IMR-90 (cell line): ENCODE measurements around the gene C16orf96. TPM values are rescaled to one million over a fixed set of nuclear protein-coding genes. Genes with fewer than 3 reads are reported as not detected.

Experiments used
- ATAC-seq: fragments of 200-7000 bp; cut with Tn5 transposase; 2 replicates; pipeline ENCODE4 v1.9.1; 2020; ENCODE audit warnings: low read depth, mild to moderate bottlenecking, moderate library complexity
- BruUV-seq: library from RNA; stranded (reverse); fragments of 400-500 nt; replicated peaks from 2 replicates; lab custom pipeline; 2021; lab: Mats Ljungman, UMichigan
- CTCF ChIA-PET: fragments of 300-600 bp; formaldehyde crosslinking; extraction: SDS; loops from one replicate; lab custom pipeline; 2021; ENCODE audit warnings: antibody characterized with exemption; lab: Yijun Ruan, JAX
- POLR2A ChIA-PET: fragments of 300-600 bp; sonication (Branson Sonifier 250); formaldehyde crosslinking; loops from one replicate; lab custom pipeline; 2022; ENCODE audit warnings: antibody characterized with exemption; ENCODE audit not compliant: unreplicated experiment; lab: Charles Lee
- DNase-seq: peaks from one replicate; pipeline ENCODE4 v3.0.0; 2013
- H2AFZ ChIP-seq: replicated peaks from 2 replicates; pipeline ENCODE3; 2013; ENCODE audit warnings: low read length, mild to moderate bottlenecking; ENCODE audit not compliant: poor library complexity
- H2AK5ac ChIP-seq: 2 replicates; pipeline ENCODE4 v1.6.1; 2013; ENCODE audit warnings: low read depth, low read length, inconsistent platforms
- H2AK9ac ChIP-seq: replicated peaks from 2 replicates; pipeline ENCODE3; 2013; ENCODE audit warnings: mild to moderate bottlenecking, low read depth, low read length, moderate library complexity; ENCODE audit not compliant: poor library complexity
- H2BK120ac ChIP-seq: 2 replicates; pipeline ENCODE4 v1.6.1; 2013; ENCODE audit warnings: low read depth, low read length, inconsistent platforms
- H2BK15ac ChIP-seq: 3 replicates; pipeline ENCODE4 v1.6.1; 2013; ENCODE audit warnings: low read depth, low read length, inconsistent platforms
- H2BK20ac ChIP-seq: 2 replicates; pipeline ENCODE4 v1.6.1; 2013; ENCODE audit warnings: low read depth, mild to moderate bottlenecking, inconsistent platforms, low read length, moderate library complexity
- H2BK5ac ChIP-seq: 2 replicates; pipeline ENCODE4 v1.6.1; 2013; ENCODE audit warnings: mild to moderate bottlenecking, low read depth, low read length, inconsistent platforms; ENCODE audit not compliant: poor library complexity, severe bottlenecking
- H3K14ac ChIP-seq: replicated peaks from 2 replicates; pipeline ENCODE4 v1.6.1; 2013; ENCODE audit warnings: low read depth, low read length, inconsistent platforms
- H3K18ac ChIP-seq: 2 replicates; pipeline ENCODE4 v1.6.1; 2013; ENCODE audit warnings: low read depth, low read length, control low read depth
- H3K23ac ChIP-seq: 2 replicates; pipeline ENCODE4 v1.6.1; 2013; ENCODE audit warnings: low read depth, low read length, inconsistent platforms
- H3K27ac ChIP-seq: 2 replicates; pipeline ENCODE4 v1.5.1; 2013; ENCODE audit warnings: mild to moderate bottlenecking, control low read depth, low read length; ENCODE audit not compliant: insufficient read depth
- H3K27me3 ChIP-seq: 2 replicates; pipeline ENCODE4 v1.6.1; 2013; ENCODE audit warnings: low read length; ENCODE audit not compliant: control insufficient read depth, insufficient read depth
- H3K36me3 ChIP-seq: 2 replicates; pipeline ENCODE4 v1.6.1; 2013; ENCODE audit warnings: low read length, mixed read lengths; ENCODE audit not compliant: control insufficient read depth, insufficient read depth
- H3K4ac ChIP-seq: 2 replicates; pipeline ENCODE4 v1.6.1; 2013; ENCODE audit warnings: low read depth, low read length, inconsistent platforms
- H3K4me1 ChIP-seq: 2 replicates; pipeline ENCODE4 v1.6.1; 2013; ENCODE audit warnings: low read length, mixed read lengths; ENCODE audit not compliant: control insufficient read depth, insufficient read depth
- H3K4me2 ChIP-seq: 2 replicates; pipeline ENCODE4 v1.6.1; 2013; ENCODE audit warnings: low read depth, mild to moderate bottlenecking, control low read depth, low read length, moderate library complexity
- H3K4me3 ChIP-seq: 2 replicates; pipeline ENCODE4 v1.5.1; 2013; ENCODE audit warnings: low read depth, mild to moderate bottlenecking, control low read depth, low read length, moderate library complexity; ENCODE audit not compliant: insufficient read depth
- H3K56ac ChIP-seq: 2 replicates; pipeline ENCODE4 v1.6.1; 2013; ENCODE audit warnings: low read length, inconsistent platforms; ENCODE audit not compliant: insufficient read depth; ENCODE audit errors: extremely low read depth
- H3K79me1 ChIP-seq, 2 experiments: 2 replicates each; pipeline ENCODE4 v1.6.1; 2013; ENCODE audit warnings: low read length in 2 of 2, inconsistent platforms in 1 of 2, low read depth in 1 of 2
- H3K9ac ChIP-seq: 2 replicates; pipeline ENCODE4 v1.6.1; 2013; ENCODE audit warnings: low read depth, low read length, control low read depth
- H3K9me1 ChIP-seq: 2 replicates; pipeline ENCODE4 v1.6.1; 2013; ENCODE audit warnings: low read length, inconsistent platforms; ENCODE audit not compliant: insufficient read depth
- H3K9me3 ChIP-seq: 2 replicates; pipeline ENCODE4 v1.6.1; 2013; ENCODE audit warnings: low read length; ENCODE audit not compliant: control insufficient read depth, insufficient read depth
- H4K20me1 ChIP-seq: 2 replicates; pipeline ENCODE4 v1.6.1; 2013; ENCODE audit warnings: low read length, inconsistent platforms; ENCODE audit not compliant: insufficient read depth
- H4K5ac ChIP-seq: 2 replicates; pipeline ENCODE4 v1.6.1; 2013; ENCODE audit warnings: mild to moderate bottlenecking, low read depth, low read length, control low read depth
- H4K8ac ChIP-seq, 2 experiments: 2 replicates each; pipeline ENCODE4 v1.6.1; 2013; ENCODE audit warnings: low read depth in 2 of 2, low read length in 2 of 2, control low read depth in 1 of 2, inconsistent platforms in 1 of 2
- H4K91ac ChIP-seq: 2 replicates; pipeline ENCODE4 v1.6.1; 2013; ENCODE audit warnings: low read depth, low read length, inconsistent platforms; ENCODE audit not compliant: insufficient read depth
- MAFK ChIP-seq: IDR thresholded peaks from 2 replicates; pipeline ENCODE4 v1.6.1; 2012; ENCODE audit warnings: low read depth, low read length, improper control_type of control experiment
- POLR2A ChIP-seq: IDR thresholded peaks from 2 replicates; pipeline ENCODE4 v1.6.1; 2012; ENCODE audit warnings: mild to moderate bottlenecking, low read depth, low read length
- WGBS, 2 experiments: methylation state at CpG; one replicate each; pipeline versions ENCODE4 v1.1.5 to v1.1.7; 2013; ENCODE audit warnings: missing lambda C conversion rate in 2 of 2; ENCODE audit not compliant: insufficient read length in 1 of 2; ENCODE audit errors: extremely low coverage in 2 of 2; 5-methylcytosine and 5-hydroxymethylcytosine counted together
- dilution Hi-C: fragments of 300-500 bp; cut with HindIII; formaldehyde crosslinking; loops from one replicate; pipeline ENCODE4 v1.14.3; 2018; ENCODE audit warnings: low sequenced_read_pairs; ENCODE audit not compliant: unreplicated experiment
- in situ Hi-C: fragments of 300-500 bp; cut with MboI; formaldehyde crosslinking; loops from 3 replicates; pipeline ENCODE4 v1.14.3; 2019; ENCODE audit warnings: low sequenced_read_pairs, inconsistent platforms, mixed read lengths
- intact Hi-C: fragments of 100-400 bp; cut with micrococcal nuclease; formaldehyde crosslinking; loops from 2 replicates; pipeline ENCODE4 v1.10.0; 2022
- polyA plus RNA-seq, 3 experiments: library from polyadenylated mRNA; depleted of rRNA; stranded (reverse); fragments of >200 nt; gene quantifications; 2 replicates each; pipeline ENCODE4 v1.2.3, GENCODE V29; 2012; ENCODE audit warnings: low replicate concordance in 1 of 3
- total RNA-seq: library from RNA; depleted of rRNA; stranded (reverse); fragments of >200 nt; gene quantifications from 2 replicates; pipeline ENCODE4 v1.2.3, GENCODE V29; 2012

Gene C16orf96
- total and polyA plus RNA-seq, 2 of the 4 experiments (the other 2 are of a cell fraction): not detected

DNA sequence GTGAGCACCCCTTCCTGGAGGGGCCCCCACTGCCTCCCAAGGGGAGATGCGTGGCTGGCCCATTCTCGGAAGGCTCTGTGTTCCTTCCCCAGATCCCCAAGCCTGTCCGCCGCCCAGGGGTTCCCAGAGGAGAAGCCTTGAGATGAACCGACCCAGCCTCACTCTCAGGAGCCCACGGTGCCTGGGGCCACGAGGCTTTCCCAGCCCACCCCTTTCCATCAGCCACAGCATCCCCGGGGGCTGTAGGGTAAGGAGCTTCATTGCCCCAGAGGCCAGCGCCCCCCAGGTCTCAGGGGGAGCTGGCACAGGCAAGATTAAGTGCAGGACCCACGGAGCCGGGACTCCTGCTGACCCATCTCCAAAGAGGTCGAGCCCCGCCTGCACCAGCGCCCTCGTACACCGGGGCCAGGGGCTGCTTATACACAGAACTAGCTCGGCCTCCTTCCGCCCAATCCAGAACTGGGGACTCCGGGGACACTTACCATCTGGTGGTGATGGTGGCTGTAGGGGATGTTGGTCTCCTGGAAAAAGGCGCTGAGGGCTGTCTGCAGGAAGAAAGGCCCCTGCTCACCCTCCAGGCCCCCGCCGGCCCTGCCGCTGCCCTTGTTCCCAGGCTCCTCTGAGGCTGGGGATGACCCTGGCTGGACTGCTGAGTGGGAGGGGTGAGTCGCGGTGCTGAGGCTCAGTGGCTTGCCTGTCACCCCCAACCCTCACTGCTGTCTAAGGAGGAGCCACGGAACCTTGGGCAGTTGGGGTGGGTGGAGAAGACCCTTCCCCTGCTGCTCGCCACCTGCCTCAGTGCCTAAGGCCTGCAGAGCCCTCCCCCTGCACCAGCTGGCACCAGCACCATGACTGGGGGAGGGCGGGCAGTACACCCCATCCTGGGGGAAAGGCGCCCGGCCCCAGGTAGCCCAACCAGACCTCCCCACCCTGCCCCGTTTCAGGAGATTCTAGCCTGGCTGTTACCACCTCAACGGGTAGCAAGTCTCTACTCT is 54.2 kb downstream of the C16orf96 start:
- H2BK15ac ChIP-seq: no peak overlapping the region
- no TSS peak for BruUV-seq
- no peak overlapping the region for H3K4me2 ChIP-seq
- no peak overlapping the region for H4K91ac ChIP-seq
- POLR2A ChIA-PET: no interaction called here
- H4K20me1 ChIP-seq: peaks cover 57% of the 10 kb centered on the region
- H3K4ac ChIP-seq: no peak overlapping the region
- peaks cover 23% of the 10 kb centered on the region for H3K4me1 ChIP-seq
- H3K27ac ChIP-seq: no peak overlapping the region
- TF ChIP-seq MAFK (no peak), POLR2A (no peak)
- H4K8ac ChIP-seq: no peak overlapping the region
- no peak overlapping the region for H3K56ac ChIP-seq
- no peak overlapping the region for H2BK20ac ChIP-seq
- H3K4me3 ChIP-seq: no peak overlapping the region
- CTCF ChIA-PET: no interaction called here
- H2AK9ac ChIP-seq: no peak overlapping the region
- ATAC-seq (no peak), DNase-seq (no peak)
- H3K9me3 ChIP-seq: no peaks in the 10 kb centered on the region
- H2AK5ac ChIP-seq: no peak overlapping the region
- H2AFZ ChIP-seq: no peak overlapping the region
- H3K27me3 ChIP-seq: no peaks in the 10 kb centered on the region
- in situ Hi-C loops (no loop called here), dilution Hi-C loops (no loop called here), intact Hi-C loops (no loop called here)
- peaks cover 24% of the 10 kb centered on the region; the same call in 1 of the 2 replicates for H3K36me3 ChIP-seq
- no peak overlapping the region for H2BK120ac ChIP-seq
- H3K9me1 ChIP-seq: peaks cover 8% of the 10 kb centered on the region; the same call in 1 of the 2 replicates
- no peak overlapping the region for H2BK5ac ChIP-seq
- no peak overlapping the region for H3K9ac ChIP-seq
- peaks cover 17 to 63% of the 10 kb centered on the region in 2 experiments for H3K79me1 ChIP-seq
- no peak overlapping the region for H3K23ac ChIP-seq
- no peak overlapping the region for H3K14ac ChIP-seq
- no peak overlapping the region for H4K5ac ChIP-seq
- WGBS, 2 experiments: 85% methylated on average over 4 of the region's 32 CpGs; no CpG with 5 or more reads in 1 of the 2 experiments
- no peak overlapping the region for H3K18ac ChIP-seq
